GM19468 (cell line): ENCODE results near the gene CFAP299.
"Not testable (repeated sequence)": the region's sequence is repeated elsewhere in the genome, so short reads cannot be mapped to it uniquely, and the experiment has no call there.

Source experiments
- ATAC-seq: cut with Tn5 transposase; IDR thresholded peaks from one replicate; pipeline ENCODE4 v1.9.1; 2021; ENCODE audit warnings: mild to moderate bottlenecking, moderate library complexity, moderate number of reproducible peaks; ENCODE audit not compliant: unreplicated experiment; ENCODE audit errors: extremely low read depth

The CFAP299 gene

GRCh38 chr4:80680934-80681333, 345.4 kb downstream of the CFAP299 start:
- ATAC-seq, result no peak

DNA sequence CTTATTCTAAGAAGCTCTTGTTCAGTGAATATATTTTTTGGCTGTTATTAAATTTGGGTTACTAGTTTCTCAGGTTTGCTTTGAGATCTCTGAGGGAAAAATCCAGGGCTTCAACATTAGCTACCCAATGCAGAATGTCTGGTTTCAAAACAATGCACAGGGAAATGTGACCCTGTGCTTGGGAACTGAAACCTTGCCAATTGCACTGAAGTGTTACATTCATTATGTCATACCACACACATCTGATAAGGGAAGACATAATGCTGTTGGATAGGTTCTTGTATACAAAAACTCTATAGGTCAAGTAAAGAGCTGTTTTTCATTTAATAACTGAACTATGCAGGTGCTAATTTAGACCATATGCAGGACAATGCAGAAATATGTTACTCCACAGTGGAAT, 349.7 kb downstream of the CFAP299 start:
- ATAC-seq, result no peak

DNA sequence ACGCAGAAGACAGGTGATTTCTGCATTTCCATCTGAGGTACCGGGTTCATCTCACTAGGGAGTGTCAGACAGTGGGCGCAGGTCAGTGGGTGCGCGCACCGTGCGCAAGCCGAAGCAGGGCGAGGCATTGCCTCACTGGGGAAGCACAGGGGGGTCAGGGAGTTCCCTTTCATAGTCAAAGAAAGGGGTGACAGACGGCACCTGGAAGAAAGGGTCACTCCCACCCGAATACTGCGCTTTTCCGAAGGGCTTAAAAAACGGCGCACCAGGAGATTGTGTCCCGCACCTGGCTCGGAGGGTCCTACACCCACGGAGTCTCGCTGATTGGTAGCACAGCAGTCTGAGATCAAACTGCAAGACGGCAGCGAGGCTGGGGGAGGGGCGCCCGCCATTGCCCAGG, 352.2 kb downstream of the CFAP299 start:
- not testable (repeated sequence) for ATAC-seq

GRCh38 chr4:80694171-80694570, 358.6 kb downstream of the CFAP299 start:
- no peak for ATAC-seq

- ATAC-seq, result no peak
These were observed 369.8 kb downstream of the CFAP299 start for GRCh38 chr4:80705311-80705710.

- ATAC-seq, result no peak
These were observed 373.7 kb downstream of the CFAP299 start for GRCh38 chr4:80709082-80709869.

GRCh38 chr4:80710748-80711451, 375.4 kb downstream of the CFAP299 start:
- ATAC-seq, result no peak

- no peak for ATAC-seq
These were observed 376.4 kb downstream of the CFAP299 start for GRCh38 chr4:80711956-80712355.

GRCh38 chr4:80713409-80713808, 377.9 kb downstream of the CFAP299 start:
- no peak for ATAC-seq

DNA sequence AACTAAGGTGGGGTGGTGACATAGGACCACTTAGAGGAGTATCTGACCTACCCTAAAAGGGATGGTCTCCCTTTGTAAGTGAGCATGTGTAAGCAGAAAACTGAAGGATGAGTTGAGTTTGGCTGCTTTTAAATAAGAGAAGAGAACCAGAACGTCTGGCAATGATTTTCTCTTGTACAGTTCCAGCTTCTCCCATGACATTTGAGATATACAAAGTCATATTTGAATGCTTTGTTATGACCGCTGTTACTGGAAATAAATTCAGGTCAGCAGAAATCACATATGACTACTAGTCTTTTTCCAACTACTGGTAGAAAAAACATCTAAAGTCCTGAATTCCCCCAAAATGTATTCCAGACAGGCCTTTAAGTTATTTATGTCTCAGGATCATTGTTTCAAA, 381.7 kb downstream of the CFAP299 start:
- ATAC-seq, result no peak

- ATAC-seq, result no peak
These were observed 390.9 kb downstream of the CFAP299 start for GRCh38 chr4:80726471-80726870.

DNA sequence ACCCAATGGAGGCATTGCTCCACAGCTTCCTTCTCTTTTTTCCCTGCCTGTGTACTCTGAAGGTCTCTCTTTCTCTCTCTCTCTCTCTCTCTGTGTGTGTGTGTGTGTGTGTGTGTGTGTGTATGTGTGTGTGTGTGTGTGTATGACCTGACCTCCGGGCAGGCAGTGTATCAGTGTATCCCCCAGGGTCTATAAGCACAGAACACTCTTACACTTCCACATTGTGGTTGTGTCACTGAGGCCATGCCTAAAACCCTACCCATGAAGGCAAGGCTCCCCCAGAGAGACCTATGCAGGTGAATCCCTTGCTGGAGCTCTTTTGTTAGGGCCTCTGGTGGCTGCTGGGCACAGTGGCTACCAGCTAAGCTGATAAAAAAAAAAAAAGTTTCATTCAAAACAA, 394.6 kb downstream of the CFAP299 start:
- no peak for ATAC-seq

- no peak for ATAC-seq
These were observed 395.9 kb downstream of the CFAP299 start for GRCh38 chr4:80731436-80731835.

GRCh38 chr4:80732010-80732409, 396.5 kb downstream of the CFAP299 start:
- ATAC-seq, result no peak

- ATAC-seq, result no peak
These were observed 404.8 kb downstream of the CFAP299 start for GRCh38 chr4:80740375-80740774.

DNA sequence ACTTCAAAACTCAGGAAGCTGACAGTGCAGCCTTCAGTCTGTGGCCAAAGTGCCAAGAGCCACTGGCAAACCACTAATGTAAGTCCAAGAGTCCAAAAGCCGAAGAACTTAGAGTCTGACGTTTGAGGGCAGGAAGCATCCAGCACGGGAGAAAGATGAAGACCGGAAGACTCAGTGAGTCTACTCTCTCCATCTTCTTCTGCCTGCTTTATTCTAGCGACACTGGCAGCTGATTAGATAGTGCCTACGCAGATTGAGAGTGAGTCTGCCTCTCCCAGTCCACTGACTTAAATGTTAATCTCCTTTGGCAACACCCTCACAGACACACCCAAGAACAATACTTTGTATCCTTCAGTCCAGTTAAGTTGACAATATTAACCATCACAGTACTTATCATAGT, 414.0 kb downstream of the CFAP299 start:
- not testable (repeated sequence) for ATAC-seq

GRCh38 chr4:80751200-80751599, 415.7 kb downstream of the CFAP299 start:
- no peak for ATAC-seq

- no peak for ATAC-seq
These were observed 432.4 kb downstream of the CFAP299 start for GRCh38 chr4:80767944-80768343.

DNA sequence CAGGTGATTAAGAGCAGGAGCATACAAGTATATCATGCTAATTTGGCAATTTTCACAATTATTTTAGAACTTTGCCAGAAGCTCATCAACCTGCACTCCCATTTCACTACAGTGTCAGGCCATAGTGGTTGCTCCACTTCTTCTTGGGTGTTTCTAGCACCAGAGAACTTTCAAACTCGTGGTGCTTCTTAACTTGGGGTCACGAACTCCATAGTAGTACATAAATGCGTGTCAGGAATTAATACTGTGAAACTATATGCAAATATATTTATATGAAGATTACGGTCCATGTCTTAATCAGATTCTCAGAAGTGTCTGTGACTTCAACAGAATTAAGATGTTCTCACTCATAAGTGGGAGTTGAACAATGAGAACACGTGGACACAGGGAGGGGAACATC, 440.6 kb downstream of the CFAP299 start:
- no peak for ATAC-seq

DNA sequence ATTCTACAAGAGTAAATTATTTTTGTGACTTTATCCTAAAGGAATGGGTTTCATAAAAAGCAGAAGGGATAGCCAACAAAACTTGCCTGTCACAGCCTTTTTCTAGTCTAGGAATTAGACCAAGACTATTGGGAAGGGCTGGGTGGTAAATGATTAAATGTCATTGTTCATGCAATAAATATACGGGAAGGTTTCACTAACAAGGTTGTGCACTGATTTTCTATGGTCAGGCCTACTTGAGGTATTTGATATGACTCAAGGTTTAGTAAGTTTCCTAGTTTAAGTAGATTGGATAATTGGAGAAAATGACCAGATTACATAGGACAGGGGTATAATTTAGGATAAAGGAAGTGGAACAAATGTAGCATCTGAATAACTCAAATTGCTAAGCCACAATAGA, 445.9 kb downstream of the CFAP299 start:
- ATAC-seq, result no peak

DNA sequence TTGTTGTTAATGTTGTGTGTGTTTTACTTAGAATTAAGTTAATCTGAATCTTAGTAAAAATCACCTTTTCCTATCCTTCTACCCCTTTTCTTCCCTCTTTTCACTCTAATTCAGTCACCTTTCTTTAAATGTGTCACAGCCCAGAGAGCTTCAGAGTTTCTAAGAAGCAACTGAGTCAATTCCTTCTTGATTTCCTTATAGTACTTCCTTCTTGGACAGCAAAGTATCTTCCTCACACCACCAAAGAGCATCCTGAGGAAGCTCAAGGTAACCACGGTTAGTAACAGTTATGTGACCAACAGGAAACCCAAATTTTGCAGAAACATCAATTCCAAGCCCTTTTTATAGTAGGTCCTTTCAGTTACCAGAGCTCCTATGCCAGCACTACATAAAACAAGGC, 451.8 kb downstream of the CFAP299 start:
- ATAC-seq, result no peak

GRCh38 chr4:80788798-80789197, 453.3 kb downstream of the CFAP299 start:
- ATAC-seq, result no peak
